Measurements from ENCODE around the gene PDSS2.
"Not testable (repeated sequence)": the region's sequence is repeated elsewhere in the genome, so short reads cannot be mapped to it uniquely, and the experiment has no call there.

Gene PDSS2

DNA sequence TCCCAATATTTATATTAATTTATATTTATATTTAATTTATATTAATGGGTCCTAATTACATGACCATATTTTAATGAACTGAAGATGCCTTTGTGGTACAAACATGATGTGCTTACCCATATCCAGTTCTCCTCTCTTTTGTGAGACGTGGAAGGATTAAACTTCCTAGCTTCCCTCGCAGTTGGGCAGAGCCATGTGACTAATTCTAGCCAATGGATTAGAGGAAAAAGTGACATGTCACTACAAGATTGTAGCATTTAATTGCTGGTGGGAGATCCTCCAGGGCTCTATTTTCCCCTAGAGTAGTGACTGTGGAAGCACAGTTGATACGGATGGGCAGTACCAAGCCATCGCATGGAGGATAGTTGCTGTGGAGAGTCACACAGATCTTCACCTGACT lies 25.8 kb upstream of the PDSS2 start:
- Histone ChIP-seq H3K4me3 (ENCODE audit: low read length in 2 of 2) (no peak overlapping the region), H3K23ac (ENCODE audit: low read depth, low read length, poor library complexity) (no peak overlapping the region), H3K14ac (ENCODE audit: low read length) (no peak overlapping the region), H3K9me3 (replicated peaks in 1 of 2; ENCODE audit: control insufficient read depth in 2 of 2, insufficient read depth in 1 of 2, low read depth in 1 of 2, low read length in 2 of 2) (peaks cover 0 to 2% of the 10 kb centered on the region in 2 donors), H3K4me1 (ENCODE audit: control insufficient read depth in 2 of 2, insufficient read depth in 1 of 2, low read depth in 1 of 2, low read length in 2 of 2) (peaks cover 3 to 11% of the 10 kb centered on the region in 2 donors), H2BK5ac (ENCODE audit: low read length) (no peak overlapping the region), H2AK5ac (ENCODE audit: low read depth, low read length) (no peak overlapping the region), H2BK120ac (ENCODE audit: low read depth, low read length) (no peak overlapping the region), H2AFZ (ENCODE audit: low read length) (no peak overlapping the region), H3K18ac (ENCODE audit: low read length) (no peak overlapping the region), H3K27ac (replicated peaks; ENCODE audit: low read length) (no peak overlapping the region), H3K4me2 (ENCODE audit: insufficient read depth, low read length, poor library complexity, severe bottlenecking) (no peak overlapping the region), H3K27me3 (ENCODE audit: control insufficient read depth in 3 of 3, insufficient read depth in 3 of 3, low read depth in 1 of 3, low read length in 3 of 3) (peaks cover 0 to 16% (median 0%) of the 10 kb centered on the region in 3 experiments), H3K79me1 (ENCODE audit: low read depth, low read length) (peaks cover under 1% of the 10 kb centered on the region), H4K8ac (ENCODE audit: low read depth, low read length) (no peak overlapping the region), H2BK15ac (ENCODE audit: low read length) (no peak overlapping the region), H4K91ac (ENCODE audit: low read depth, low read length, poor library complexity) (no peak overlapping the region), H3K4ac (ENCODE audit: low read length) (no peak overlapping the region), H2BK12ac (ENCODE audit: low read length) (no peak overlapping the region), H3K36me3 (replicated peaks in 1 of 2; ENCODE audit: control insufficient read depth in 2 of 2, insufficient read depth in 2 of 2, low read length in 2 of 2) (no peaks in the 10 kb centered on the region), H3K9ac (ENCODE audit: low read depth, low read length, poor library complexity) (no peak overlapping the region)
- DNase-seq (ENCODE audit: low spot score): no peak
- WGBS, 2 donors (ENCODE audit: extremely low coverage in 2 of 2, insufficient read length in 2 of 2, insufficient replicate concordance in 1 of 2): no CpG with 5 or more reads among the region's 4 CpGs

DNA sequence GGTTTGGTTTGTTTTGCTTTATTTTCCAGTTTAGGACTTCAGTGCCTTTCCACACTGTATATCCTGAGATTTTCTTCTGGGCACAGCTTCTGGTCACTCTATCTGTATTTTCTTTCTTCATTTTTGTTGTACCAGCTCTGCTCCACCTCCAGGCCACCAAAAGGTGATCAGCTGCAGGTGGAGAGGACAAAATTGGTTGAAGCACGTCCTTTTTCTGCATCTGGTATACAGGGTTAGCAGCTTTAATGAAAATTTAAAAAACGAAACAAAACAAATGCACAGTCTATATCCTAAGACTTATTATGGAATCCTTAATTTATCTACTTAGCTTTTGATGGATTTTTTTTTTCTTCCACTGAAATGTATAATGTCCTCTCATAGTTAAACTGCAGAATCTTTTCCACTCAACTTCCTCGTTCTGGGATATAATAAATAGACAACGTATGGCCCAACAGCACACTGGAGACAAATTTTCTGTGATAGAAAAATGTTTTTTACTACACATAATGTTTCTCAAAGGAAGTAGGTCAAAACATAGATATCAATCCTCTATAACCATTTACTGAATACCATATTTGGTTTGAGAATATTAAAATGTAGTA lies 19.8 kb upstream of the PDSS2 start:
- Histone ChIP-seq H3K4me1 (ENCODE audit: control insufficient read depth in 2 of 2, insufficient read depth in 1 of 2, low read depth in 1 of 2, low read length in 2 of 2) (no peaks in the 10 kb centered on the region), H2BK5ac (ENCODE audit: low read length) (no peak overlapping the region), H3K4ac (ENCODE audit: low read length) (no peak overlapping the region), H3K9ac (ENCODE audit: low read depth, low read length, poor library complexity) (no peak overlapping the region), H3K23ac (ENCODE audit: low read depth, low read length, poor library complexity) (no peak overlapping the region), H3K4me2 (ENCODE audit: insufficient read depth, low read length, poor library complexity, severe bottlenecking) (no peak overlapping the region), H2BK15ac (ENCODE audit: low read length) (no peak overlapping the region), H3K79me1 (ENCODE audit: low read depth, low read length) (no peaks in the 10 kb centered on the region), H2BK120ac (ENCODE audit: low read depth, low read length) (no peak overlapping the region), H2AK5ac (ENCODE audit: low read depth, low read length) (no peak overlapping the region), H3K36me3 (replicated peaks in 1 of 2; ENCODE audit: control insufficient read depth in 2 of 2, insufficient read depth in 2 of 2, low read length in 2 of 2) (no peaks in the 10 kb centered on the region), H4K91ac (ENCODE audit: low read depth, low read length, poor library complexity) (no peak overlapping the region), H3K9me3 (replicated peaks in 1 of 2; ENCODE audit: control insufficient read depth in 2 of 2, insufficient read depth in 1 of 2, low read depth in 1 of 2, low read length in 2 of 2) (peaks cover 0 to 2% of the 10 kb centered on the region in 2 donors), H3K27me3 (ENCODE audit: control insufficient read depth in 3 of 3, insufficient read depth in 3 of 3, low read depth in 1 of 3, low read length in 3 of 3) (no peaks in the 10 kb centered on the region), H3K14ac (ENCODE audit: low read length) (no peak overlapping the region), H2AFZ (ENCODE audit: low read length) (no peak overlapping the region), H3K27ac (replicated peaks; ENCODE audit: low read length) (no peak overlapping the region), H4K8ac (ENCODE audit: low read depth, low read length) (no peak overlapping the region), H3K18ac (ENCODE audit: low read length) (no peak overlapping the region), H3K4me3 (ENCODE audit: low read length in 2 of 2) (no peak overlapping the region), H2BK12ac (ENCODE audit: low read length) (no peak overlapping the region)
- no CpG with 5 or more reads among the region's 4 CpGs for WGBS, 2 donors (ENCODE audit: extremely low coverage in 2 of 2, insufficient read length in 2 of 2, insufficient replicate concordance in 1 of 2)
- DNase-seq (ENCODE audit: low spot score): no peak

DNA sequence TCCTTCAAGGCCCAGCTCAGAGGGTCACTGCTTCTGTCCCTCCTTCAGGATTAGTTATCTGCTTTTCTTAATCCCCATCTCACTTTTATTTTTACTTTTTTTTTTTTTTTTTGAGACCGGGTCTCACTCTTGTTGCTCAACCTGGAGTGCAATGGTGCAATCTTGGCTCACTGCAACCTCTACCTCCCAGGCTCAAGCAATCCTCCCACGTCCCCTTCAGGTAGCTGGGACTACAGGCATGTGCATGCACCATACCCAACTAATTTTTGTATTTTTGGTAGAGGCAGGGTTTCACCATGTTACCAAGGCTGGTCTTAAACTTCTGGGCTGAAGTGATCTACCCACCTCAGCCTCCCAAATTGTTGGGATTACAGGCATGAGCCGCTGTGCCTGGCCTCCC lies 16.5 kb upstream of the PDSS2 start:
- H2AFZ ChIP-seq (ENCODE audit: low read length); H3K9ac ChIP-seq (ENCODE audit: low read depth, low read length, poor library complexity); H2BK5ac ChIP-seq (ENCODE audit: low read length); H2BK120ac ChIP-seq (ENCODE audit: low read depth, low read length); H4K91ac ChIP-seq (ENCODE audit: low read depth, low read length, poor library complexity); H2BK12ac ChIP-seq (ENCODE audit: low read length); H3K4me1 ChIP-seq (ENCODE audit: control insufficient read depth in 2 of 2, insufficient read depth in 1 of 2, low read depth in 1 of 2, low read length in 2 of 2); DNase-seq (ENCODE audit: low spot score); H2BK15ac ChIP-seq (ENCODE audit: low read length); H3K27ac ChIP-seq (replicated peaks; ENCODE audit: low read length); H3K4me2 ChIP-seq (ENCODE audit: insufficient read depth, low read length, poor library complexity, severe bottlenecking); H3K4me3 ChIP-seq (ENCODE audit: low read length in 2 of 2); H3K18ac ChIP-seq (ENCODE audit: low read length); H3K4ac ChIP-seq (ENCODE audit: low read length); H2AK5ac ChIP-seq (ENCODE audit: low read depth, low read length); H3K14ac ChIP-seq (ENCODE audit: low read length); H4K8ac ChIP-seq (ENCODE audit: low read depth, low read length); H3K36me3 ChIP-seq (replicated peaks in 1 of 2; ENCODE audit: control insufficient read depth in 2 of 2, insufficient read depth in 2 of 2, low read length in 2 of 2); H3K79me1 ChIP-seq (ENCODE audit: low read depth, low read length); H3K9me3 ChIP-seq (replicated peaks in 1 of 2; ENCODE audit: control insufficient read depth in 2 of 2, insufficient read depth in 1 of 2, low read depth in 1 of 2, low read length in 2 of 2); H3K27me3 ChIP-seq (ENCODE audit: control insufficient read depth in 3 of 3, insufficient read depth in 3 of 3, low read depth in 1 of 3, low read length in 3 of 3); H3K23ac ChIP-seq (ENCODE audit: low read depth, low read length, poor library complexity): not testable (repeated sequence)
- no CpG with 5 or more reads among the region's 3 CpGs for WGBS, 2 donors (ENCODE audit: extremely low coverage in 2 of 2, insufficient read length in 2 of 2, insufficient replicate concordance in 1 of 2)

DNA sequence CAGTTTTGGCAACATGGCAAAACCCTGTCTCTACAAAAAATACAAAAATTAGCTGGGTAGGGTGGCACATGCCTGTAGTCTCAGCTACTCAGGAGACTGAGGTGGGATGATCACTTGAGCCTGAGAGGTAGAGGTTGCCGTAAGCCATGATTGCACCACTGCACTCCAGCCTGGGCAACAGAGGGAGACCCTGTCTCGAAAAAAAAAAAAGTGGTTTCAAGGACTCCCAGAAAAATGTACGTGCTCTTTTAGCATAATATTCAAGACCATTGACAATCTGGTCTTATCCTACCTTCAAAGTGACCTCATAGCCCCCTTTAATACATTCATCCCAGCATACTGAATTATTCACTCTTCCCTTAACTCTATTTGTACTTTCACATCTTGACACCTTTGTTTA lies 16.0 kb upstream of the PDSS2 start:
- H2AK5ac ChIP-seq (ENCODE audit: low read depth, low read length); H3K27ac ChIP-seq (replicated peaks; ENCODE audit: low read length); H2BK120ac ChIP-seq (ENCODE audit: low read depth, low read length); H3K4me2 ChIP-seq (ENCODE audit: insufficient read depth, low read length, poor library complexity, severe bottlenecking); H2BK12ac ChIP-seq (ENCODE audit: low read length); H2AFZ ChIP-seq (ENCODE audit: low read length); H3K9me3 ChIP-seq (replicated peaks in 1 of 2; ENCODE audit: control insufficient read depth in 2 of 2, insufficient read depth in 1 of 2, low read depth in 1 of 2, low read length in 2 of 2); H2BK5ac ChIP-seq (ENCODE audit: low read length); H3K23ac ChIP-seq (ENCODE audit: low read depth, low read length, poor library complexity); H3K4me3 ChIP-seq (ENCODE audit: low read length in 2 of 2); H3K79me1 ChIP-seq (ENCODE audit: low read depth, low read length); H3K36me3 ChIP-seq (replicated peaks in 1 of 2; ENCODE audit: control insufficient read depth in 2 of 2, insufficient read depth in 2 of 2, low read length in 2 of 2); DNase-seq (ENCODE audit: low spot score); H3K4me1 ChIP-seq (ENCODE audit: control insufficient read depth in 2 of 2, insufficient read depth in 1 of 2, low read depth in 1 of 2, low read length in 2 of 2); H4K8ac ChIP-seq (ENCODE audit: low read depth, low read length); H3K27me3 ChIP-seq (ENCODE audit: control insufficient read depth in 3 of 3, insufficient read depth in 3 of 3, low read depth in 1 of 3, low read length in 3 of 3); H3K9ac ChIP-seq (ENCODE audit: low read depth, low read length, poor library complexity); H3K18ac ChIP-seq (ENCODE audit: low read length); H3K14ac ChIP-seq (ENCODE audit: low read length); H3K4ac ChIP-seq (ENCODE audit: low read length); H4K91ac ChIP-seq (ENCODE audit: low read depth, low read length, poor library complexity); H2BK15ac ChIP-seq (ENCODE audit: low read length): not testable (repeated sequence)
- no CpG with 5 or more reads among the region's 3 CpGs for WGBS, 2 donors (ENCODE audit: extremely low coverage in 2 of 2, insufficient read length in 2 of 2, insufficient replicate concordance in 1 of 2)

Data from neuronal stem cell (in vitro differentiated cells).